SK-N-SH treated with all-trans-retinoic acid at 6 μM for 48 hours (cell line): ENCODE measurements around the gene ZNF71.

ENCODE experiments used
- ARNTL ChIP-seq: fragments of 450-650 bp; formaldehyde crosslinking; IDR thresholded peaks from 2 replicates; pipeline ENCODE4 v1.5.0; 2020; ENCODE audit warnings: low read depth, mild to moderate bottlenecking, moderate library complexity, borderline replicate concordance
- BACH2 ChIP-seq: fragments of 250-450 bp; sonication (Bioruptor Pico); IDR thresholded peaks from 2 replicates; pipeline ENCODE4 v1.9.0; 2021; ENCODE audit warnings: mild to moderate bottlenecking, borderline replicate concordance
- OSR1 ChIP-seq: fragments of 250-450 bp; sonication (Bioruptor Pico); IDR thresholded peaks from 2 replicates; pipeline ENCODE4 v1.8.0; 2022; ENCODE audit warnings: moderate library complexity, mild to moderate bottlenecking, inconsistent platforms
- RARB ChIP-seq: fragments of 250-450 bp; sonication (Bioruptor Pico); IDR thresholded peaks from 2 replicates; pipeline ENCODE4 v1.8.0; 2021; ENCODE audit warnings: mild to moderate bottlenecking, moderate library complexity

- TF ChIP-seq ARNTL (CRISPR knock-in tag) (no peak), BACH2 (CRISPR knock-in tag) (no peak), OSR1 (CRISPR knock-in tag) (no peak), RARB (CRISPR knock-in tag) (no peak)
Measured at GRCh38 chr19:56643460-56643955, 48.4 kb downstream of the ZNF71 start.
